HUES48 (cell line): ENCODE data around the gene VANGL1.
"Not testable (repeated sequence)": the region's sequence is repeated elsewhere in the genome, so short reads cannot be mapped to it uniquely, and the experiment has no call there.

Experiments used
- H3K27ac ChIP-seq: one replicate; pipeline ENCODE4 v1.7.0; 2013; ENCODE audit warnings: low read depth, low read length, inconsistent platforms
- H3K27me3 ChIP-seq: 2 replicates; pipeline ENCODE4 v1.6.1; 2013; ENCODE audit warnings: mild to moderate bottlenecking, low read length; ENCODE audit not compliant: control insufficient read depth, insufficient read depth
- H3K36me3 ChIP-seq: 2 replicates; pipeline ENCODE4 v1.6.1; 2013; ENCODE audit warnings: low read length; ENCODE audit not compliant: control insufficient read depth, insufficient read depth
- H3K4me1 ChIP-seq: 2 replicates; pipeline ENCODE4 v1.6.1; 2013; ENCODE audit warnings: mild to moderate bottlenecking, low read length; ENCODE audit not compliant: control insufficient read depth, insufficient read depth
- H3K4me3 ChIP-seq: 2 replicates; pipeline ENCODE4 v1.5.1; 2013; ENCODE audit warnings: mild to moderate bottlenecking, low read depth, low read length
- H3K9ac ChIP-seq: 2 replicates; pipeline ENCODE4 v1.6.1; 2013; ENCODE audit warnings: mild to moderate bottlenecking, low read depth, low read length, moderate library complexity
- H3K9me3 ChIP-seq: 2 replicates; pipeline ENCODE4 v1.6.1; 2013; ENCODE audit warnings: low read length; ENCODE audit not compliant: control insufficient read depth, insufficient read depth

The VANGL1 gene

DNA sequence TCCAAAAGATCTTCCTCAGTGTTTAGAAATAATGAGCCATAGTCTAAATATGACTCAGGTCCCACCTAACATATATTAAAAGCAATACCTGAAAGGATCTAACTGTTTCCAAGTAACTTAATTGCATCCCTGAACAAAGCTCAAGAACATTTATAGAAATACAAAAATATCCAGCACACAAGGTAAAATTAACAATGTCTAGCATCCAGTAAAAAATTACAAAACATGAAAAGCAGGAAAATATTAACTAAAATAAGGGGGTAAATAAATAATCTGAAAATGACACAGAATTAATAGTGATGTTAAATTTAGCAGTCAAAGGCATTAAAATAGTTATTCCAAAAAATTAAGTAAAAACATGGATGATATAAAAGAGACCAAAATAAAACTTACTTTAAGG lies 21.3 kb upstream of the VANGL1 start:
- H3K9ac ChIP-seq: no peak overlapping the region
- H3K36me3 ChIP-seq: no peaks in the 10 kb centered on the region
- H3K27me3 ChIP-seq: no peaks in the 10 kb centered on the region
- peaks cover 2% of the 10 kb centered on the region; the same call in 1 of the 2 replicates for H3K9me3 ChIP-seq
- 0 out of 2 replicates have a peak, but pooled peaks cover 2% of the 10 kb centered on the region for H3K4me1 ChIP-seq
- no peak overlapping the region for H3K27ac ChIP-seq
- H3K4me3 ChIP-seq: no peak overlapping the region

DNA sequence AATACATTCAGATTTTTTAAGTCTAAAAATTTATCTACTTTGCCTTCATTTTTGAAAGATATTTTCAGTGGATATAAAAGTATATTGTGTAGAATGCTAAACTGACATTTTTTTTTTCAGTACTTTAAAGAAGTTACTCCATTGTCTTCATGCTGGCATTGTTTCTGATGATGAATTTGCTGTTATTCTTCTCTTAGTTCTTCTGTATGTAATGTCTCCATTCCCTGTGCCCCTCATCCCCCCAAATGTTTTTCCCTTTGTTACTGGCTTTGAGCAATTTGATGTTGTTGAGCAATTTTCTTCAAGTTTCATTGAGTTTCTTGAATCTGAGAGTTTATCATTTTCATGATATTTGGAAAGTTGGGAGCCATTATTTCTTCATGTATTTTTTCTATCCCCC lies 20.8 kb upstream of the VANGL1 start:
- Histone ChIP-seq H3K9me3 (peaks cover 2% of the 10 kb centered on the region; the same call in 1 of the 2 replicates), H3K4me3 (no peak overlapping the region), H3K27ac (no peak overlapping the region), H3K4me1 (0 out of 2 replicates have a peak, but pooled peaks cover 2% of the 10 kb centered on the region), H3K36me3 (no peaks in the 10 kb centered on the region), H3K27me3 (no peaks in the 10 kb centered on the region), H3K9ac (no peak overlapping the region)

DNA sequence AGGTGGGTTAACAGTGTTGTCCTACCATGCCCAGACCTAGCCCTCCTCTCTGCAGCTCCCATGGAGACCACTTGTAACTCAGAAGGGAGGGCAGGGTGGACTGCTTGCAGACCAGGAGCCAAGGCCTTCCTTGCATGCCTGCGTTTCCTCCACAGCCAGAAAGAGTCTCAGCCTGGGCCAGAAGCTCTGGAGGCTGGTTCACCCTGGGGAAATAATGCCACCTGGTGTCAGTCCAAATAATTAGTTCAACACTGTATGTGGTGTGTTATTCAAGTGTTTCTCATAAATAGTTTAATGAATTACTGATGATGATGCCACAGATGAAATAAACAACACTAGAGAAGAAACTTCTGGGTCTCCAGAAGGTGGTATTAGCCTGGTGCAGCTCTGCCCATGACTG lies 16.9 kb upstream of the VANGL1 start:
- no peaks in the 10 kb centered on the region for H3K36me3 ChIP-seq
- no peaks in the 10 kb centered on the region for H3K27me3 ChIP-seq
- no peak overlapping the region for H3K9ac ChIP-seq
- H3K27ac ChIP-seq: no peak overlapping the region
- H3K4me1 ChIP-seq: 0 out of 2 replicates have a peak, but pooled peaks cover 2% of the 10 kb centered on the region
- no peak overlapping the region for H3K4me3 ChIP-seq
- H3K9me3 ChIP-seq: peaks cover 2% of the 10 kb centered on the region; the same call in 1 of the 2 replicates

DNA sequence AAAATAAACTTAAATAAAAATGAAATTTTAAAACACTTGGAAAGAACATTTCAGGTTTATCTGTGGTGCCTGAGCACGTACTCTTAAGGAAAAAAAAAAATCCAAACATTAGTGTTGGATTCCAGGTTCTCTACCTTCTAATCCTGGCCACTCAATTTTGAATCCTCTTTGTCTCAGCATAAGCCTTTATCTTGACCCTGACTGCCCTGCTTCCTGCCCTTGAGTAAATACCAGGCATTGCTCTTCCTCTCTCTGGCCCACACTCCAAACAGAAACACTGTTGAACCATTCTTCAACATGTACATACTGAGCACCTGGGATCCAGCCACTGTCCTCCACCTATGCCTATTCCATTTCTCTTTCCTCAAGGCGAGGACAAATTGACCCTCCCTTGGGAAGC lies 11.4 kb upstream of the VANGL1 start:
- peaks cover 25% of the 10 kb centered on the region for H3K4me1 ChIP-seq
- H3K9me3 ChIP-seq: no peaks in the 10 kb centered on the region
- H3K27ac ChIP-seq: no peak overlapping the region
- no peak overlapping the region for H3K4me3 ChIP-seq
- no peaks in the 10 kb centered on the region for H3K36me3 ChIP-seq
- H3K27me3 ChIP-seq: no peaks in the 10 kb centered on the region
- no peak overlapping the region for H3K9ac ChIP-seq

DNA sequence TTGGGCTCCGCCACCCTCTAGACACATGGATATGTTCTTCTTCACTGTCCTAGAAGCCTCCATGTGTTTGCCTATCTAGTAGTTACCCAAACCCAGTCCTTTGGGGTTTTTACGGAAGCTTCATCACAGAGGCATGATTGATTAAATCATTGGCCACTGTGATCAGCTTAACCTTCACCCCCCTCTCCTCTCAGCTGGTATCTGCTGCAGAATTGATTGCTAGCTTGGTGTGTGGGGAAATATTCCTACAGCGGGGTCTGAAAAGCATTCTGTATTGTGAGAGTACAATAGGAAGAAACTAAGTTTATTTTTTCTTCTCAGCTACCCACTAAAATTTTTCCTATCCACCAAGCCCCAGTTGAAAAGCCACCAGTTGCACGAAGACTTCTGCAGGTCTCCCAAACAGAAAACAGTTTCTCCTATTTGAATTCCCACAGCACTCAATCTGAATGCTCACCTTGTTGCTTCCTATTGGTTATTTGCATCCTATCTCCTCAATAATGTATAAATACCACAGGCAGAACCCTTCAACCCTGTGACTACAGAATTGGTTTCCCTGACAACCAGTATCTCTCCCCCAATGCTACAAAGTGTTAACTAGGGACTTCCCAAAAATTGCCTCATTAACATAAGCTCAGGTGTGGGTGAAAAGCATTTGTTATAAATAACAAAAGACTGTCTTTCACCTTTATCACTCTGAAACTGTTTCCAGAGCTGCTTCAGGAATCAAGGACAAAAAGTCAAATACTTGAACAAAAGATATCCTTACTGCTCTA lies 9.3 kb upstream of the VANGL1 start:
- H3K4me3 ChIP-seq: peak overlapping the region; percentile 20; the same call in 1 of the 2 replicates
- H3K9ac ChIP-seq: no peak overlapping the region
- H3K4me1 ChIP-seq: peaks cover 25% of the 10 kb centered on the region
- H3K36me3 ChIP-seq: no peaks in the 10 kb centered on the region
- no peaks in the 10 kb centered on the region; the same call in 1 of the 2 replicates for H3K9me3 ChIP-seq
- H3K27me3 ChIP-seq: no peaks in the 10 kb centered on the region
- H3K27ac ChIP-seq: peak overlapping the region; percentile 84

DNA sequence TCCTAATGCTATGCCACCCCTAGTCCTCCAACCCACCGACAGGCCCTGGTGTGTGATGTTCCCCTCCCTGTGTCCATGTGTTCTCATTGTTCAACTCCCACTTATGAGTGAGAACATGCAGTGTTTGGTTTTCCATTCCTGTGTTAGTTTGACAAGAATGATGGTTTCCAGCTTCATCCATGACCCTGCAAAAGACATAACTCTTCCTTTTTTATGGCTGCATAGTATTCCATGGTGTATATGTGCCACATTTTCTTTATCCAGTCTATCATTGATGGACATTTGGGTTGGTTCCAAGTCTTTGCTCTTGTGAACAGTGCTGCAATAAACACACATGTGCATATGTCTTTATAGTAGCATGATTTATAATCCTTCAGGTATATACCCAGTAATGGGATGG lies 8.2 kb upstream of the VANGL1 start:
- H3K4me3 ChIP-seq, H3K36me3 ChIP-seq, H3K9me3 ChIP-seq, H3K9ac ChIP-seq, H3K27ac ChIP-seq, H3K27me3 ChIP-seq: not testable (repeated sequence)
- peaks cover 25% of the 10 kb centered on the region for H3K4me1 ChIP-seq

DNA sequence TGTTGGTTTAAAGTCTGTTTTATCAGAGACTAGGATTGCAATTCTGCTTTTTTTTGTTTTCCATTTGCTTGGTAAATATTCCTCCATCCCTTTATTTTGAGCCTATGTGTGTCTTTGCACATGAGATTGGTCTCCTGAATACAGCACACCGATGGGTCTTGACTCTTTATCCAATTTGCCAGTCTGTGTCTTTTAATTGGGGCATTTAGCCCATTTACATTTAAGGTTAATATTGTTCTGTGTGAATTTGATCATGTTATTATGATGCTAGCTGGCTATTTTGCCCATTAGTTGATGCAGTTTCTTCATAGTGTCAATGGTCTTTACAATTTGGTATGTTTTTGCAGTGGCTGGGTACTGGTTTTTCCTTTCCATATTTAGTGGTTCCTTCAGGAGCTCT lies 4.5 kb upstream of the VANGL1 start:
- not testable (repeated sequence) for H3K9me3 ChIP-seq, H3K36me3 ChIP-seq, H3K27ac ChIP-seq, H3K27me3 ChIP-seq, H3K4me3 ChIP-seq, H3K9ac ChIP-seq
- H3K4me1 ChIP-seq: peaks cover 12% of the 10 kb centered on the region

DNA sequence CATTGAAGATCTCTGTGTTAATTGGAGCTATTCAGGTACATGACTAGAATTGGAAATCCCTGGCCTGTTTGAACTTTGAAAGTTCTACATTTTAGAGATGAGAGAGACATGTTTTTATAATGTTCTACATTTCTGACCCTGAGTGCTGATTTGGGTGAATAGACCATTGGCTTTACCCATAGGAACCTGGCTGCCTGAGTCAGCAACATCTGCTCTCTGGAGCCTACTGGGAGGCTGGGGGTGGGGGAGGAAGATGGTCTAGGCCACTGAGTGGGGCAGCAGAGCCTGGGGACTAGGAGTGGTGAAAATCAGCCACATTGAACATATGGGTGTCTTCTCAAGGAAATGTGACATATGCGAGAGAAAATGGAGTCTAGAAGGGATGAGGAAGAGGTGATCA lies 1.4 kb upstream of the VANGL1 start:
- Histone ChIP-seq H3K27me3 (no peaks in the 10 kb centered on the region; the same call in 1 of the 2 replicates), H3K4me3 (no peak overlapping the region), H3K4me1 (peaks cover 8% of the 10 kb centered on the region), H3K9ac (no peak overlapping the region), H3K27ac (no peak overlapping the region), H3K36me3 (no peaks in the 10 kb centered on the region), H3K9me3 (peaks cover 5% of the 10 kb centered on the region; the same call in 1 of the 2 replicates)

GRCh38 chr1:115642168-115643072 lies 650 bp downstream of the VANGL1 start:
- Histone ChIP-seq H3K36me3 (no peaks in the 10 kb centered on the region), H3K9me3 (0 out of 2 replicates have a peak, but pooled peaks cover 5% of the 10 kb centered on the region), H3K4me3 (peak overlapping the region; percentile 86), H3K27ac (peak overlapping the region; percentile 59), H3K4me1 (peaks cover 20% of the 10 kb centered on the region), H3K27me3 (peaks cover under 1% of the 10 kb centered on the region; the same call in 1 of the 2 replicates), H3K9ac (peak overlapping the region; percentile 70)

DNA sequence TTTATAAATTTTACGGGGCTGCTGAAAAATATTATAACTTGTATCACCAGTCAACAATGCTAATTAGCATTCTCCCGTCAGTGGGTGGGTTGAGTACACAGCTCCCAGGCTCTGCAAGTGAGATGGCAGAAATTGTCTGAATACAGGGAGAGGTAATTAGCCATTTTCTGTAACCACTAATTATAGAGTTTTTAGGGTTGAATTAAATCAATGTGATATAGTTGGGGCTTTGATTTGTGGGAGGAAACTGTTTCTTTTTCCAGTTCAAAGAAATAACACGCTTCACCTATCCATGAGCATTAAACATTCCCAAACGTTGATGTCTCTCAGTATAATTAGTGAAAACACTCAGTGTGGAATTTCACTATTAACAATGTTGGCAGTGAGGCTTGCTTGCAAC lies 1.5 kb downstream of the VANGL1 start:
- no peak overlapping the region for H3K27ac ChIP-seq
- 0 out of 2 replicates have a peak, but pooled peaks cover 5% of the 10 kb centered on the region for H3K9me3 ChIP-seq
- peaks cover 28% of the 10 kb centered on the region for H3K4me1 ChIP-seq
- no peaks in the 10 kb centered on the region for H3K36me3 ChIP-seq
- peaks cover 6% of the 10 kb centered on the region; the same call in 1 of the 2 replicates for H3K27me3 ChIP-seq
- peak overlapping the region; percentile 86 for H3K4me3 ChIP-seq
- H3K9ac ChIP-seq: no peak overlapping the region
